GM12878 (cell line): ENCODE results near the gene MAP1S. TPM values are rescaled to one million over a fixed set of nuclear protein-coding genes. Genes with fewer than 3 reads are reported as not detected.

ENCODE experiments used
- ATAC-seq: fragments of 200-7000 bp; cut with Tn5 transposase; 3 replicates; pipeline ENCODE4 v1.9.1; 2020; ENCODE audit warnings: mild to moderate bottlenecking, moderate library complexity
- BruUV-seq: library from RNA; stranded (reverse); fragments of 400-500 nt; replicated peaks from 2 replicates; lab custom pipeline; 2021; lab: Mats Ljungman, UMichigan
- CTCF ChIA-PET: fragments of 300-600 bp; sonication (Branson Sonifier 250); formaldehyde crosslinking; extraction: SDS; loops from one replicate; lab custom pipeline; 2021; ENCODE audit warnings: inconsistent platforms; lab: Yijun Ruan, JAX
- POLR2A ChIA-PET: fragments of 350-600 bp; formaldehyde crosslinking; extraction: SDS; loops from one replicate; lab custom pipeline; 2021; ENCODE audit warnings: inconsistent platforms; lab: Charles Lee
- RAD21 ChIA-PET: fragments of 300-600 bp; sonication (Branson Sonifier 250); formaldehyde crosslinking; loops from one replicate; lab custom pipeline; 2023; ENCODE audit warnings: antibody characterized with exemption; ENCODE audit not compliant: unreplicated experiment; lab: Charles Lee
- SMC1A ChIA-PET: fragments of 300-600 bp; sonication (Branson Sonifier 250); formaldehyde crosslinking; loops from one replicate; lab custom pipeline; 2023; ENCODE audit not compliant: unreplicated experiment, uncharacterized antibody; lab: Charles Lee
- DNase-seq: peaks from one replicate; pipeline ENCODE4 v3.0.0-alpha.2; 2011; ENCODE audit warnings: low read depth, low spot score
- FAIRE-seq: peaks from 3 replicates; lab custom pipeline; 2011; peaks lifted over from hg19 to GRCh38; lab: Jason Lieb, UNC
- H2AFZ ChIP-seq: 2 replicates; pipeline ENCODE4 v1.6.0; 2011; ENCODE audit warnings: low read depth, low read length, control low read depth; ENCODE audit not compliant: control insufficient read depth
- H3K27ac ChIP-seq: 2 replicates; pipeline ENCODE4 v1.5.1; 2011; ENCODE audit warnings: control low read depth; ENCODE audit not compliant: control insufficient read depth, insufficient read depth
- H3K27me3 ChIP-seq, 2 experiments: replicated peaks in 1 of 2; 2 replicates each; pipeline versions ENCODE4 v1.6.0 to v1.6.1; 2011; ENCODE audit warnings: low read length in 1 of 2; ENCODE audit not compliant: control insufficient read depth in 2 of 2, insufficient read depth in 2 of 2
- H3K36me3 ChIP-seq, 2 experiments: 2 replicates each; pipeline ENCODE4 v1.5.1; 2011; ENCODE audit warnings: low read length in 1 of 2; ENCODE audit not compliant: control insufficient read depth in 2 of 2, insufficient read depth in 2 of 2
- H3K4me1 ChIP-seq: 2 replicates; pipeline ENCODE4 v1.6.1; 2011; ENCODE audit warnings: mild to moderate bottlenecking, low read length, moderate library complexity, mixed read lengths; ENCODE audit not compliant: control insufficient read depth, insufficient read depth
- H3K4me2 ChIP-seq: 2 replicates; pipeline ENCODE4 v1.6.0; 2011; ENCODE audit warnings: control low read depth; ENCODE audit not compliant: control insufficient read depth, insufficient read depth
- H3K4me3 ChIP-seq: fragments of 200-600 bp; sonication (generic); 2 replicates; pipeline ENCODE4 v1.5.1; 2016
- H3K79me2 ChIP-seq: 2 replicates; pipeline ENCODE4 v1.6.0; 2011; ENCODE audit warnings: low read length; ENCODE audit not compliant: control insufficient read depth, insufficient read depth
- H3K9ac ChIP-seq: 2 replicates; pipeline ENCODE4 v1.8.0; 2011; ENCODE audit warnings: low read length, control low read depth, mixed read lengths; ENCODE audit not compliant: control insufficient read depth, insufficient read depth
- H3K9me3 ChIP-seq: replicated peaks from 3 replicates; pipeline ENCODE4 v1.5.1; 2011; ENCODE audit warnings: mild to moderate bottlenecking, low read length; ENCODE audit not compliant: control insufficient read depth, insufficient read depth
- H4K20me1 ChIP-seq: 2 replicates; pipeline ENCODE4 v1.6.0; 2011; ENCODE audit not compliant: control insufficient read depth, insufficient read depth
- ASH2L ChIP-seq: fragments of 300-600, 200-600 bp; sonication (generic); IDR thresholded peaks from 2 replicates; pipeline ENCODE4 v1.6.1; 2017; ENCODE audit warnings: low read depth, mild to moderate bottlenecking, borderline replicate concordance
- ELK1 ChIP-seq: IDR thresholded peaks from 2 replicates; pipeline ENCODE4 v1.6.1; 2012; ENCODE audit warnings: low read depth, low read length, improper control_type of control experiment
- FOXK2 ChIP-seq: fragments of 450-650 bp; IDR thresholded peaks from 2 replicates; pipeline ENCODE4 v1.6.1; 2017; ENCODE audit warnings: mild to moderate bottlenecking, moderate library complexity
- FOXM1 ChIP-seq: IDR thresholded peaks from 2 replicates; pipeline ENCODE4 v1.6.1; 2012; ENCODE audit warnings: low read depth, mild to moderate bottlenecking, inconsistent platforms, low read length, moderate library complexity
- HDAC2 ChIP-seq: fragments of 200-600 bp; sonication (generic); IDR thresholded peaks from 2 replicates; pipeline ENCODE4 v1.6.1; 2017
- MAX ChIP-seq: IDR thresholded peaks from 2 replicates; pipeline ENCODE4 v1.6.1; 2012; ENCODE audit warnings: low read depth, low read length, improper control_type of control experiment
- NBN ChIP-seq: fragments of 450-650 bp; IDR thresholded peaks from 2 replicates; pipeline ENCODE4 v1.6.1; 2016
- NKRF ChIP-seq: fragments of 450-650 bp; conservative IDR thresholded peaks from 2 replicates; pipeline ENCODE4 v1.6.1; 2017; ENCODE audit warnings: mild to moderate bottlenecking, moderate library complexity
- RELA ChIP-seq: fragments of 450-650 bp; IDR thresholded peaks from 2 replicates; pipeline ENCODE4 v1.8.0; 2014; ENCODE audit warnings: borderline replicate concordance; ENCODE audit not compliant: partially characterized antibody
- RELB ChIP-seq: fragments of 450-650 bp; IDR thresholded peaks from 2 replicates; pipeline ENCODE4 v1.6.1; 2017; ENCODE audit warnings: low read depth, mild to moderate bottlenecking, moderate library complexity
- REST ChIP-seq: IDR thresholded peaks from 2 replicates; pipeline ENCODE4 v1.6.1; 2012; ENCODE audit warnings: mild to moderate bottlenecking, low read depth, low read length
- RUNX3 ChIP-seq: IDR thresholded peaks from 2 replicates; pipeline ENCODE4 v1.6.1; 2012; ENCODE audit warnings: low read length, inconsistent platforms
- SP1 ChIP-seq: IDR thresholded peaks from one replicate; pipeline ENCODE4 v1.6.1; 2011; ENCODE audit warnings: low read depth, low read length
- WRNIP1 ChIP-seq: IDR thresholded peaks from 2 replicates; pipeline ENCODE4 v1.6.1; 2011; ENCODE audit warnings: low read depth, low read length, improper control_type of control experiment, borderline replicate concordance
- WGBS: methylation state at CpG from one replicate; pipeline ENCODE4 v1.1.6; 2016; ENCODE audit warnings: low lambda C conversion rate; ENCODE audit not compliant: insufficient replicate concordance, insufficient coverage; ENCODE audit errors: missing lambda C conversion rate; 5-methylcytosine and 5-hydroxymethylcytosine counted together
- in situ Hi-C: fragments of 300-500 bp; cut with MboI; formaldehyde crosslinking; loops from 9 replicates; pipeline ENCODE4 v1.14.3; 2018; ENCODE audit warnings: mixed read lengths
- intact Hi-C: fragments of 100-400 bp; cut with micrococcal nuclease; formaldehyde crosslinking; loops from one replicate; pipeline ENCODE4 v1.14.2; 2022; ENCODE audit not compliant: unreplicated experiment
- polyA plus RNA-seq, 11 experiments: library from polyadenylated mRNA; depleted of rRNA in 4 of 11; unstranded in 6 of 11; stranded (reverse) in 5 of 11; fragments of >200 nt; fragmentation: Nextera tagmentation in 4 of 11; fragmentation: Illumina TruSeq in 1 of 11; extraction: Ambion mirVana in 4 of 11; extraction: Trizol in 1 of 11; gene quantifications; 1 replicate in 1 of 11; 2 replicates in 10 of 11; pipeline versions ENCODE4 v1.2.1 to v1.2.3, GENCODE V29; 2011 to 2016; ENCODE audit warnings: inconsistent platforms in 2 of 11, missing spikeins in 2 of 11, low read depth in 1 of 11
- total RNA-seq, 4 experiments: library from RNA; depleted of rRNA in 3 of 4; stranded (reverse); fragments of >200 nt in 3 of 4; fragmentation: Illumina TruSeq in 1 of 4; extraction: Trizol in 1 of 4; gene quantifications; 2 replicates each; pipeline versions ENCODE4 v1.2.1 to v1.2.3, GENCODE V29; 2013 to 2021

The MAP1S gene
- total and polyA plus RNA-seq, 10 of the 15 experiments (the other 5 are each of a cell fraction or from before 2014, with no cell fraction given) = 2.1 to 63.9 (median 15.0) TPM

- Histone ChIP-seq H3K27ac (peak overlapping the region; percentile 66), H4K20me1 (no peaks in the 10 kb centered on the region), H3K4me3 (peak overlapping the region; percentile 69), H3K27me3 (no peaks in the 10 kb centered on the region), H3K79me2 (peaks cover 18% of the 10 kb centered on the region), H3K4me1 (peaks cover 61% of the 10 kb centered on the region), H3K36me3 (peaks cover 0 to 5% of the 10 kb centered on the region in 2 experiments; a peak in 3 of 4 replicates), H3K9me3 (no peaks in the 10 kb centered on the region; the same call in 2 of the 3 replicates), H3K4me2 (peak overlapping the region; percentile 82), H3K9ac (peak overlapping the region; percentile 47; the same call in 1 of the 2 replicates), H2AFZ (no peak overlapping the region)
- ATAC-seq (peak; percentile 45), DNase-seq (peak; percentile 37), FAIRE-seq (no peak)
- in situ Hi-C loops (no loop called here), intact Hi-C loops (loop anchor here (2.0 kb wide), 1 partner anchor 21 kb away; no protein-coding TSS in a partner anchor)
- BruUV-seq = no TSS peak
- POLR2A ChIA-PET = interaction anchor here (0.6 to 3.0 kb wide), 8 partner anchors 8 to 336 kb away, joined by 3 to 23 read pairs (median 6); partner anchors contain the start of gene MAP1S
- WGBS = under 1% methylated on average over 12 of the region's 12 CpGs
- RAD21 ChIA-PET = interaction anchor here (0.8 to 6.7 kb wide), 10 partner anchors 9 to 233 kb away, joined by 3 to 96 read pairs (median 3); partner anchors contain the start of gene CCDC124
- SMC1A ChIA-PET = interaction anchor here (0.9 to 8.8 kb wide), 7 partner anchors 11 to 150 kb away, joined by 4 to 93 read pairs (median 40); partner anchors contain the start of genes JAK3 and MAP1S
- CTCF ChIA-PET = interaction anchor here (0.7 to 6.8 kb wide), 13 partner anchors 10 to 177 kb away, joined by 3 to 85 read pairs (median 5); partner anchors contain the start of genes CCDC124, JAK3, MAP1S and RPL18A
- TF ChIP-seq REST (no peak), SP1 (peak; percentile 47), ELK1 (no peak), NKRF (no peak), NBN (no peak), RELB (peak; percentile 63), FOXK2 (no peak), RELA (no peak), RUNX3 (peak; percentile 54), ASH2L (no peak), FOXM1 (no peak), MAX (no peak), HDAC2 (no peak), WRNIP1 (0 out of 2 replicates have a peak, but pooled peaks have one; percentile 6)
These were observed 36.8 kb downstream of the MAP1S start for GRCh38 chr19:17755977-17756670.
